Mesenchymal stem cell (in vitro differentiated cells and primary cell): ENCODE data around the gene LRFN2.

ENCODE experiments used
- DNase-seq: peaks from one replicate; pipeline ENCODE4 v3.0.0-alpha.2; 2013
- H2AFZ ChIP-seq: one replicate; pipeline ENCODE4 v1.6.1; 2013; ENCODE audit warnings: low read depth, mild to moderate bottlenecking, control low read depth, inconsistent platforms, low read length, moderate library complexity
- H2AK5ac ChIP-seq: 2 replicates; pipeline ENCODE4 v1.6.1; 2013; ENCODE audit warnings: low read length, moderate library complexity, mild to moderate bottlenecking, inconsistent platforms; ENCODE audit not compliant: severe bottlenecking
- H2BK120ac ChIP-seq: one replicate; pipeline ENCODE4 v1.6.1; 2013; ENCODE audit warnings: low read depth, mild to moderate bottlenecking, inconsistent platforms, low read length, moderate library complexity
- H2BK12ac ChIP-seq, 2 experiments: one replicate each; pipeline ENCODE4 v1.6.1; 2013; ENCODE audit warnings: inconsistent platforms in 2 of 2, low read length in 2 of 2, mild to moderate bottlenecking in 2 of 2, moderate library complexity in 2 of 2, control low read depth in 1 of 2
- H2BK15ac ChIP-seq: one replicate; pipeline ENCODE4 v1.6.1; 2013; ENCODE audit warnings: mild to moderate bottlenecking, low read depth, inconsistent platforms; ENCODE audit not compliant: poor library complexity, severe bottlenecking
- H2BK5ac ChIP-seq: 2 replicates; pipeline ENCODE4 v1.6.1; 2013; ENCODE audit warnings: low read depth, mild to moderate bottlenecking, low read length, control low read depth, inconsistent platforms; ENCODE audit not compliant: poor library complexity, severe bottlenecking
- H3K14ac ChIP-seq, 2 experiments: one replicate each; pipeline ENCODE4 v1.6.1; 2013; ENCODE audit warnings: inconsistent platforms in 2 of 2, low read length in 2 of 2, control low read depth in 1 of 2, mild to moderate bottlenecking in 1 of 2, moderate library complexity in 1 of 2
- H3K18ac ChIP-seq, 2 experiments: one replicate each; pipeline ENCODE4 v1.6.1; 2013; ENCODE audit warnings: inconsistent platforms in 2 of 2, low read length in 2 of 2, control low read depth in 1 of 2, low read depth in 1 of 2, mild to moderate bottlenecking in 1 of 2
- H3K23ac ChIP-seq, 2 experiments: one replicate each; pipeline ENCODE4 v1.6.1; 2013; ENCODE audit warnings: inconsistent platforms in 2 of 2, low read length in 2 of 2, mild to moderate bottlenecking in 2 of 2, moderate library complexity in 2 of 2, control low read depth in 1 of 2
- H3K27ac ChIP-seq: 2 replicates; pipeline ENCODE4 v1.5.1; 2013; ENCODE audit warnings: mild to moderate bottlenecking, moderate library complexity, low read length, control low read depth, inconsistent platforms; ENCODE audit not compliant: poor library complexity, severe bottlenecking
- H3K27me3 ChIP-seq, 2 experiments: 2 replicates each; pipeline versions ENCODE4 v1.6.1 to v1.7.0; 2013; ENCODE audit warnings: low read length in 2 of 2, mild to moderate bottlenecking in 2 of 2, moderate library complexity in 2 of 2, control low read depth in 1 of 2, inconsistent platforms in 1 of 2; ENCODE audit not compliant: control insufficient read depth in 1 of 2, insufficient read depth in 1 of 2
- H3K36me3 ChIP-seq, 2 experiments: 2 replicates each; pipeline versions ENCODE4 v1.6.1 to v1.7.0; 2013; ENCODE audit warnings: low read length in 2 of 2, control low read depth in 1 of 2, inconsistent platforms in 1 of 2, low read depth in 1 of 2, mild to moderate bottlenecking in 1 of 2; ENCODE audit not compliant: insufficient read depth in 2 of 2, control insufficient read depth in 1 of 2
- H3K4ac ChIP-seq, 2 experiments: one replicate each; pipeline ENCODE4 v1.6.1; 2013; ENCODE audit warnings: inconsistent platforms in 2 of 2, low read length in 2 of 2, mild to moderate bottlenecking in 2 of 2, moderate library complexity in 2 of 2, control low read depth in 1 of 2, low read depth in 1 of 2
- H3K4me1 ChIP-seq: 2 replicates; pipeline ENCODE4 v1.6.1; 2013; ENCODE audit warnings: low read depth, low read length, control low read depth; ENCODE audit not compliant: control insufficient read depth, insufficient read depth
- H3K4me2 ChIP-seq: 2 replicates; pipeline ENCODE4 v1.6.1; 2013; ENCODE audit warnings: low read length, mild to moderate bottlenecking, inconsistent platforms; ENCODE audit not compliant: poor library complexity, severe bottlenecking
- H3K4me3 ChIP-seq, 2 experiments: 2 replicates each; pipeline versions ENCODE4 v1.5.1 to v1.7.0; 2013; ENCODE audit warnings: low read length in 2 of 2, mild to moderate bottlenecking in 2 of 2, control low read depth in 1 of 2, low read depth in 1 of 2; ENCODE audit not compliant: insufficient read depth in 1 of 2
- H3K79me1 ChIP-seq: replicated peaks from 2 replicates; pipeline ENCODE4 v1.6.1; 2013; ENCODE audit warnings: mild to moderate bottlenecking, control low read depth, low read length, inconsistent platforms; ENCODE audit not compliant: poor library complexity, severe bottlenecking
- H3K9ac ChIP-seq: 2 replicates; pipeline ENCODE4 v1.7.0; 2013; ENCODE audit warnings: mild to moderate bottlenecking, low read length, moderate library complexity
- H3K9me3 ChIP-seq: 2 replicates; pipeline ENCODE4 v1.7.0; 2013; ENCODE audit warnings: mild to moderate bottlenecking, low read length; ENCODE audit not compliant: control insufficient read depth
- H4K8ac ChIP-seq: one replicate; pipeline ENCODE4 v1.6.1; 2013; ENCODE audit warnings: inconsistent platforms, mild to moderate bottlenecking, low read length, moderate library complexity
- H4K91ac ChIP-seq: one replicate; pipeline ENCODE4 v1.6.1; 2013; ENCODE audit warnings: mild to moderate bottlenecking, low read length, inconsistent platforms
- WGBS: methylation state at CpG from one replicate; pipeline ENCODE4 v1.1.7; 2013; ENCODE audit warnings: mixed read lengths; 5-methylcytosine and 5-hydroxymethylcytosine counted together

The LRFN2 gene

GRCh38 chr6:40425192-40425919 lies 161.8 kb downstream of the LRFN2 start:
- H2AFZ ChIP-seq = no peak overlapping the region
- no peak overlapping the region for H4K8ac ChIP-seq
- H2BK15ac ChIP-seq = no peak overlapping the region
- H3K4me3 ChIP-seq = no peak overlapping the region
- no peak overlapping the region for H3K4ac ChIP-seq
- H3K14ac ChIP-seq = peak overlapping the region in 1 of 2 experiments; percentile 14
- no peaks in the 10 kb centered on the region for H3K79me1 ChIP-seq
- no peaks in the 10 kb centered on the region for H3K9me3 ChIP-seq
- no peak for DNase-seq
- no peak overlapping the region for H3K27ac ChIP-seq
- no peak overlapping the region for H3K18ac ChIP-seq
- H3K27me3 ChIP-seq = peaks cover 6 to 19% of the 10 kb centered on the region in 2 experiments
- H2BK120ac ChIP-seq = no peak overlapping the region
- H2BK12ac ChIP-seq = no peak overlapping the region
- H3K23ac ChIP-seq = no peak overlapping the region
- no peak overlapping the region for H3K9ac ChIP-seq
- no peak overlapping the region for H4K91ac ChIP-seq
- no peaks in the 10 kb centered on the region for H3K4me1 ChIP-seq
- no peak overlapping the region for H3K4me2 ChIP-seq
- no peak overlapping the region for H2AK5ac ChIP-seq
- no peak overlapping the region for H2BK5ac ChIP-seq
- H3K36me3 ChIP-seq = no peaks in the 10 kb centered on the region
- 84% methylated on average over 4 of the region's 4 CpGs for WGBS

DNA sequence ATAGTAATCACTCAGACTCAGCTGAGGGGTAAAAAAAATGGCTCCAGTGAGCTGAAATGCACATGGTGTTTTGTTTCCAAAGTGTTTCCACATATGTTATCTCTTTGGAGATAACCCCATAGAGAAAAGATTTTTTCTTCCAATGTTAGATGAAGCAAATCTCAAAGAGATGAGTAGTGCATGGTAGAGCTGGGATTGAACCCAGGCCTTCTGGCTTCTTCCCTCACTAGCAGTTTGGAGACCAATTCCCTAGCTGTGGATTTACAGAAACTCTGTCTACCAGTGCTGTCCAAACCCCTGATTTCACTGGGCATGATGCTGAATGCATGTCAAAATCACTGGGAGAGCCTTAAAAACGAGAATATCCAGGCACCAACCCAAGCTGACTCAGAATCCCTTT lies 165.1 kb downstream of the LRFN2 start:
- no peak overlapping the region for H3K27ac ChIP-seq
- no peak overlapping the region for H2BK5ac ChIP-seq
- H2AK5ac ChIP-seq = no peak overlapping the region
- peaks cover 6 to 26% of the 10 kb centered on the region in 2 experiments for H3K27me3 ChIP-seq
- H3K23ac ChIP-seq = no peak overlapping the region
- no peak overlapping the region for H2BK15ac ChIP-seq
- no peak overlapping the region for H3K4me2 ChIP-seq
- H3K79me1 ChIP-seq = no peaks in the 10 kb centered on the region
- no peak overlapping the region for H2BK120ac ChIP-seq
- no peak overlapping the region for H2BK12ac ChIP-seq
- no peak overlapping the region for H3K14ac ChIP-seq
- WGBS = 43% methylated on average over 1 of the region's 1 CpG
- no peak overlapping the region for H3K18ac ChIP-seq
- no peak overlapping the region for H3K4me3 ChIP-seq
- no peak overlapping the region for H3K9ac ChIP-seq
- H4K91ac ChIP-seq = no peak overlapping the region
- DNase-seq = no peak
- H3K36me3 ChIP-seq = no peaks in the 10 kb centered on the region
- no peak overlapping the region for H4K8ac ChIP-seq
- H3K9me3 ChIP-seq = no peaks in the 10 kb centered on the region
- H3K4ac ChIP-seq = no peak overlapping the region
- no peak overlapping the region for H2AFZ ChIP-seq
- H3K4me1 ChIP-seq = no peaks in the 10 kb centered on the region

GRCh38 chr6:40419946-40420728 lies 167.0 kb downstream of the LRFN2 start:
- H3K4me3 ChIP-seq = no peak overlapping the region
- H3K4ac ChIP-seq = no peak overlapping the region
- DNase-seq = no peak
- no peaks in the 10 kb centered on the region for H3K9me3 ChIP-seq
- H3K23ac ChIP-seq = no peak overlapping the region
- peaks cover 6 to 28% of the 10 kb centered on the region in 2 experiments for H3K27me3 ChIP-seq
- H4K8ac ChIP-seq = no peak overlapping the region
- H4K91ac ChIP-seq = no peak overlapping the region
- H2BK120ac ChIP-seq = no peak overlapping the region
- H3K9ac ChIP-seq = no peak overlapping the region
- H3K4me1 ChIP-seq = no peaks in the 10 kb centered on the region
- no peaks in the 10 kb centered on the region for H3K36me3 ChIP-seq
- no peak overlapping the region for H2BK5ac ChIP-seq
- H3K14ac ChIP-seq = peak overlapping the region in 1 of 2 experiments; percentile 3
- 81% methylated on average over 17 of the region's 17 CpGs for WGBS
- no peaks in the 10 kb centered on the region for H3K79me1 ChIP-seq
- H2BK12ac ChIP-seq = no peak overlapping the region
- H2BK15ac ChIP-seq = no peak overlapping the region
- H3K18ac ChIP-seq = no peak overlapping the region
- no peak overlapping the region for H3K27ac ChIP-seq
- no peak overlapping the region for H3K4me2 ChIP-seq
- H2AK5ac ChIP-seq = no peak overlapping the region
- H2AFZ ChIP-seq = no peak overlapping the region

GRCh38 chr6:40419377-40419776 lies 167.8 kb downstream of the LRFN2 start:
- Histone ChIP-seq H3K4me3 (no peak overlapping the region), H3K79me1 (no peaks in the 10 kb centered on the region), H3K27ac (no peak overlapping the region), H2BK12ac (no peak overlapping the region), H4K91ac (no peak overlapping the region), H2BK5ac (no peak overlapping the region), H3K4ac (no peak overlapping the region), H2AK5ac (no peak overlapping the region), H2AFZ (no peak overlapping the region), H3K9ac (no peak overlapping the region), H3K4me1 (no peaks in the 10 kb centered on the region), H3K27me3 (peaks cover 6 to 25% of the 10 kb centered on the region in 2 experiments), H3K14ac (no peak overlapping the region), H3K23ac (no peak overlapping the region), H3K36me3 (no peaks in the 10 kb centered on the region), H3K4me2 (no peak overlapping the region), H2BK120ac (no peak overlapping the region), H4K8ac (no peak overlapping the region), H3K9me3 (no peaks in the 10 kb centered on the region), H3K18ac (no peak overlapping the region), H2BK15ac (no peak overlapping the region)
- no peak for DNase-seq
- WGBS = 87% methylated on average over 1 of the region's 1 CpG
